GM23338 (cell line): ENCODE data around the gene KRTAP5-1. TPM values are rescaled to one million over a fixed set of nuclear protein-coding genes. Genes with fewer than 3 reads are reported as not detected.

Experiments used
- ATAC-seq: fragments of 200-7000 bp; cut with Tn5 transposase; 3 replicates; pipeline ENCODE4 v1.9.1; 2020
- DNase-seq: peaks from one replicate; pipeline ENCODE4 v3.0.0-alpha.2; 2015; ENCODE audit warnings: low spot score
- H2AFZ ChIP-seq: fragments of 200-600 bp; sonication (generic); 2 replicates; pipeline ENCODE4 v1.8.0; 2016; ENCODE audit warnings: antibody characterized with exemption, mild to moderate bottlenecking, moderate library complexity
- H3F3A ChIP-seq: fragments of 200-600 bp; sonication (generic); replicated peaks from 2 replicates; pipeline ENCODE4 v1.8.0; 2017; ENCODE audit warnings: antibody characterized with exemption, mixed run types, low read depth
- H3K27ac ChIP-seq: fragments of 200-600 bp; sonication (generic); 2 replicates; pipeline ENCODE4 v1.6.1; 2016; ENCODE audit warnings: low read depth
- H3K27me3 ChIP-seq: fragments of 200-600 bp; sonication (generic); 2 replicates; pipeline ENCODE4 v1.8.0; 2016; ENCODE audit warnings: mild to moderate bottlenecking, mixed run types, moderate library complexity; ENCODE audit not compliant: insufficient read depth
- H3K36me3 ChIP-seq: fragments of 200-600 bp; sonication (generic); 2 replicates; pipeline ENCODE4 v1.8.0; 2016; ENCODE audit warnings: mild to moderate bottlenecking; ENCODE audit not compliant: insufficient read depth
- H3K4me1 ChIP-seq: fragments of 200-600 bp; sonication (generic); 2 replicates; pipeline ENCODE4 v1.8.0; 2016; ENCODE audit warnings: mild to moderate bottlenecking, moderate library complexity; ENCODE audit not compliant: insufficient read depth
- H3K4me2 ChIP-seq: fragments of 200-600 bp; sonication (generic); 2 replicates; pipeline ENCODE4 v1.7.1; 2017; ENCODE audit warnings: mixed run types
- H3K4me3 ChIP-seq: fragments of 200-600 bp; sonication (generic); 2 replicates; pipeline ENCODE4 v1.6.1; 2016; ENCODE audit warnings: mixed run types
- H3K79me2 ChIP-seq: fragments of 200-600 bp; sonication (generic); replicated peaks from 2 replicates; pipeline ENCODE4 v1.8.0; 2017; ENCODE audit warnings: mild to moderate bottlenecking; ENCODE audit not compliant: insufficient read depth
- H3K9me2 ChIP-seq: fragments of 200-600 bp; sonication (generic); 2 replicates; pipeline ENCODE4 v1.8.0; 2017; ENCODE audit not compliant: insufficient read depth
- H4K20me1 ChIP-seq: fragments of 200-600 bp; sonication (generic); replicated peaks from 2 replicates; pipeline ENCODE4 v1.8.0; 2017; ENCODE audit warnings: mild to moderate bottlenecking; ENCODE audit not compliant: insufficient read depth
- H3K27ac Mint-ChIP-seq: 2 replicates; pipeline ENCODE4 v1.8.0; 2020; ENCODE audit warnings: inconsistent platforms, mild to moderate bottlenecking, moderate library complexity, mixed read lengths
- H3K27me3 Mint-ChIP-seq: 3 replicates; pipeline ENCODE4 v1.8.0; 2022; ENCODE audit warnings: low read depth, mild to moderate bottlenecking, moderate library complexity, mixed read lengths, inconsistent platforms; ENCODE audit not compliant: insufficient read depth, poor library complexity
- H3K36me3 Mint-ChIP-seq: 3 replicates; pipeline ENCODE4 v1.8.0; 2021; ENCODE audit warnings: low read depth, mild to moderate bottlenecking, inconsistent platforms, moderate library complexity, mixed read lengths
- H3K4me1 Mint-ChIP-seq: 3 replicates; pipeline ENCODE4 v1.8.0; 2020; ENCODE audit warnings: mild to moderate bottlenecking, inconsistent platforms, mixed read lengths
- H3K4me3 Mint-ChIP-seq: 3 replicates; pipeline ENCODE4 v1.8.0; 2021; ENCODE audit warnings: moderate library complexity, mild to moderate bottlenecking, inconsistent platforms, mixed read lengths
- H3K9me3 Mint-ChIP-seq: 3 replicates; pipeline ENCODE4 v1.8.0; 2020; ENCODE audit warnings: moderate library complexity, mild to moderate bottlenecking, inconsistent platforms, mixed read lengths
- CREB1 ChIP-seq: fragments of 250-450 bp; sonication (Bioruptor Pico); IDR thresholded peaks from 2 replicates; pipeline ENCODE4 v1.5.0; 2020; ENCODE audit warnings: low read depth, mild to moderate bottlenecking, moderate library complexity
- CTCF ChIP-seq, 2 experiments: fragments of 200-600 bp in 1 of 2; sonication (generic) in 1 of 2; conservative IDR thresholded peaks; 2 replicates each; pipeline versions ENCODE4 v1.5.1 to v1.6.1; 2016 to 2017; ENCODE audit warnings: antibody characterized with exemption in 2 of 2, low read depth in 2 of 2, mild to moderate bottlenecking in 2 of 2, moderate library complexity in 1 of 2
- EZH2 ChIP-seq: fragments of 200-600 bp; sonication (generic); IDR thresholded peaks from one replicate; pipeline ENCODE4 v1.8.0; 2017; ENCODE audit warnings: antibody characterized with exemption, mild to moderate bottlenecking, low read depth; ENCODE audit not compliant: unreplicated experiment
- NANOG ChIP-seq: IDR thresholded peaks from 2 replicates; pipeline ENCODE4 v1.6.1; 2016; ENCODE audit warnings: antibody characterized with exemption, borderline replicate concordance
- STAT1 ChIP-seq: IDR thresholded peaks from one replicate; pipeline ENCODE4 v1.6.1; 2016; ENCODE audit warnings: antibody characterized with exemption; ENCODE audit not compliant: unreplicated experiment
- polyA plus RNA-seq: library from polyadenylated mRNA; unstranded; fragments of >200 nt; fragmentation: Nextera tagmentation; extraction: Ambion mirVana; gene quantifications from 2 replicates; pipeline ENCODE4 v1.2.1, GENCODE V29; 2016
- total RNA-seq: library from RNA; depleted of rRNA; stranded (reverse); fragments of >200 nt; shearing (Covaris generic); gene quantifications from 2 replicates; pipeline ENCODE4 v1.2.3, GENCODE V29; 2014
- TF ChIP-seq, protein P1 (sequence below): fragments of 250-450 bp; sonication (Bioruptor Pico); IDR thresholded peaks from 2 replicates; pipeline ENCODE4 v1.5.0; 2020; ENCODE audit warnings: mild to moderate bottlenecking, moderate library complexity
- TF ChIP-seq, protein P2 (sequence below): IDR thresholded peaks from one replicate; pipeline ENCODE4 v1.6.1; 2018; ENCODE audit warnings: antibody characterized with exemption; ENCODE audit not compliant: unreplicated experiment

KRTAP5-1 gene
- total and polyA plus RNA-seq, 2 experiments from 2014 or later = not detected

- Histone ChIP-seq H3F3A (peaks cover 8% of the 10 kb centered on the region; the same call in 1 of the 2 replicates), H3K9me2 (no peaks in the 10 kb centered on the region), H3K4me2 (peak within 1 kb of the TSS; percentile 90), H3K79me2 (no peaks in the 10 kb centered on the region), H3K27ac (no peak within 1 kb of the TSS), H3K4me1 (peaks cover 32% of the 10 kb centered on the region), H3K4me3 (peak within 1 kb of the TSS; percentile 60), H3K36me3 (no peaks in the 10 kb centered on the region), H4K20me1 (no peaks in the 10 kb centered on the region), H3K27me3 (peaks cover 63% of the 10 kb centered on the region), H2AFZ (peak within 1 kb of the TSS; percentile 23; the same call in 1 of the 2 replicates)
- peak; percentile 86 for DNase-seq
- peaks cover 58% of the 10 kb centered on the region for H3K27me3 Mint-ChIP-seq
- no peaks in the 10 kb centered on the region for H3K36me3 Mint-ChIP-seq
- H3K27ac Mint-ChIP-seq = no peak within 1 kb of the TSS
- H3K9me3 Mint-ChIP-seq = no peaks in the 10 kb centered on the region
- H3K4me1 Mint-ChIP-seq = peaks cover 19% of the 10 kb centered on the region
- ATAC-seq = no peak; the same call in 2 of the 3 replicates
- TF ChIP-seq CREB1 (CRISPR knock-in tag) (peak; percentile 92), EZH2 (peak; percentile 69), NANOG (no peak)
- H3K4me3 Mint-ChIP-seq = peak within 1 kb of the TSS; percentile 44; the same call in 1 of the 3 replicates
Measured at GRCh38 chr11:1572197-1573076, 12.6 kb downstream of the KRTAP5-1 start, which contains the start of gene DUSP8. Gene DUSP8, minus strand, starts transcription at chr11:1572271. Its CDS starts 6,445 bp downstream, at chr11:1565826.

- Histone ChIP-seq H3F3A (peaks cover 8% of the 10 kb centered on the region; the same call in 1 of the 2 replicates), H2AFZ (no peak overlapping the region), H3K79me2 (no peaks in the 10 kb centered on the region), H3K27me3 (peaks cover 63% of the 10 kb centered on the region), H3K36me3 (no peaks in the 10 kb centered on the region), H3K27ac (no peak overlapping the region), H3K4me3 (peak overlapping the region; percentile 58), H3K9me2 (no peaks in the 10 kb centered on the region), H3K4me2 (0 out of 2 replicates have a peak overlapping the region, but pooled peaks have one; percentile 86), H3K4me1 (peaks cover 32% of the 10 kb centered on the region), H4K20me1 (no peaks in the 10 kb centered on the region)
- H3K9me3 Mint-ChIP-seq = no peaks in the 10 kb centered on the region
- DNase-seq = no peak
- peaks cover 21% of the 10 kb centered on the region for H3K4me1 Mint-ChIP-seq
- H3K27ac Mint-ChIP-seq = no peak overlapping the region
- no peak for ATAC-seq
- H3K27me3 Mint-ChIP-seq = peaks cover 55% of the 10 kb centered on the region
- H3K36me3 Mint-ChIP-seq = no peaks in the 10 kb centered on the region
- no peak overlapping the region for H3K4me3 Mint-ChIP-seq
- TF ChIP-seq, protein P1, sequence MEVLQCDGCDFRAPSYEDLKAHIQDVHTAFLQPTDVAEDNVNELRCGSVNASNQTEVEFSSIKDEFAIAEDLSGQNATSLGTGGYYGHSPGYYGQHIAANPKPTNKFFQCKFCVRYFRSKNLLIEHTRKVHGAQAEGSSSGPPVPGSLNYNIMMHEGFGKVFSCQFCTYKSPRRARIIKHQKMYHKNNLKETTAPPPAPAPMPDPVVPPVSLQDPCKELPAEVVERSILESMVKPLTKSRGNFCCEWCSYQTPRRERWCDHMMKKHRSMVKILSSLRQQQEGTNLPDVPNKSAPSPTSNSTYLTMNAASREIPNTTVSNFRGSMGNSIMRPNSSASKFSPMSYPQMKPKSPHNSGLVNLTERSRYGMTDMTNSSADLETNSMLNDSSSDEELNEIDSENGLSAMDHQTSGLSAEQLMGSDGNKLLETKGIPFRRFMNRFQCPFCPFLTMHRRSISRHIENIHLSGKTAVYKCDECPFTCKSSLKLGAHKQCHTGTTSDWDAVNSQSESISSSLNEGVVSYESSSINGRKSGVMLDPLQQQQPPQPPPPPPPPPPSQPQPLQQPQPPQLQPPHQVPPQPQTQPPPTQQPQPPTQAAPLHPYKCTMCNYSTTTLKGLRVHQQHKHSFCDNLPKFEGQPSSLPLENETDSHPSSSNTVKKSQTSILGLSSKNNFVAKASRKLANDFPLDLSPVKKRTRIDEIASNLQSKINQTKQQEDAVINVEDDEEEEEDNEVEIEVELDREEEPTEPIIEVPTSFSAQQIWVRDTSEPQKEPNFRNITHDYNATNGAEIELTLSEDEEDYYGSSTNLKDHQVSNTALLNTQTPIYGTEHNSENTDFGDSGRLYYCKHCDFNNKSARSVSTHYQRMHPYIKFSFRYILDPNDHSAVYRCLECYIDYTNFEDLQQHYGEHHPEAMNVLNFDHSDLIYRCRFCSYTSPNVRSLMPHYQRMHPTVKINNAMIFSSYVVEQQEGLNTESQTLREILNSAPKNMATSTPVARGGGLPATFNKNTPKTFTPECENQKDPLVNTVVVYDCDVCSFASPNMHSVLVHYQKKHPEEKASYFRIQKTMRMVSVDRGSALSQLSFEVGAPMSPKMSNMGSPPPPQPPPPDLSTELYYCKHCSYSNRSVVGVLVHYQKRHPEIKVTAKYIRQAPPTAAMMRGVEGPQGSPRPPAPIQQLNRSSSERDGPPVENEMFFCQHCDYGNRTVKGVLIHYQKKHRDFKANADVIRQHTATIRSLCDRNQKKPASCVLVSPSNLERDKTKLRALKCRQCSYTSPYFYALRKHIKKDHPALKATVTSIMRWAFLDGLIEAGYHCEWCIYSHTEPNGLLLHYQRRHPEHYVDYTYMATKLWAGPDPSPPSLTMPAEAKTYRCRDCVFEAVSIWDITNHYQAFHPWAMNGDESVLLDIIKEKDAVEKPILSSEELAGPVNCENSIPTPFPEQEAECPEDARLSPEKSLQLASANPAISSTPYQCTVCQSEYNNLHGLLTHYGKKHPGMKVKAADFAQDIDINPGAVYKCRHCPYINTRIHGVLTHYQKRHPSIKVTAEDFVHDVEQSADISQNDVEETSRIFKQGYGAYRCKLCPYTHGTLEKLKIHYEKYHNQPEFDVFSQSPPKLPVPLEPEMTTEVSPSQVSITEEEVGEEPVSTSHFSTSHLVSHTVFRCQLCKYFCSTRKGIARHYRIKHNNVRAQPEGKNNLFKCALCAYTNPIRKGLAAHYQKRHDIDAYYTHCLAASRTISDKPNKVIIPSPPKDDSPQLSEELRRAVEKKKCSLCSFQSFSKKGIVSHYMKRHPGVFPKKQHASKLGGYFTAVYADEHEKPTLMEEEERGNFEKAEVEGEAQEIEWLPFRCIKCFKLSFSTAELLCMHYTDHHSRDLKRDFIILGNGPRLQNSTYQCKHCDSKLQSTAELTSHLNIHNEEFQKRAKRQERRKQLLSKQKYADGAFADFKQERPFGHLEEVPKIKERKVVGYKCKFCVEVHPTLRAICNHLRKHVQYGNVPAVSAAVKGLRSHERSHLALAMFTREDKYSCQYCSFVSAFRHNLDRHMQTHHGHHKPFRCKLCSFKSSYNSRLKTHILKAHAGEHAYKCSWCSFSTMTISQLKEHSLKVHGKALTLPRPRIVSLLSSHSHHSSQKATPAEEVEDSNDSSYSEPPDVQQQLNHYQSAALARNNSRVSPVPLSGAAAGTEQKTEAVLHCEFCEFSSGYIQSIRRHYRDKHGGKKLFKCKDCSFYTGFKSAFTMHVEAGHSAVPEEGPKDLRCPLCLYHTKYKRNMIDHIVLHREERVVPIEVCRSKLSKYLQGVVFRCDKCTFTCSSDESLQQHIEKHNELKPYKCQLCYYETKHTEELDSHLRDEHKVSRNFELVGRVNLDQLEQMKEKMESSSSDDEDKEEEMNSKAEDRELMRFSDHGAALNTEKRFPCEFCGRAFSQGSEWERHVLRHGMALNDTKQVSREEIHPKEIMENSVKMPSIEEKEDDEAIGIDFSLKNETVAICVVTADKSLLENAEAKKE (CRISPR knock-in tag) = no peak
- TF ChIP-seq CREB1 (CRISPR knock-in tag) = no peak
- TF ChIP-seq EZH2 = no peak
- no peak for TF ChIP-seq STAT1
- TF ChIP-seq, protein P2, sequence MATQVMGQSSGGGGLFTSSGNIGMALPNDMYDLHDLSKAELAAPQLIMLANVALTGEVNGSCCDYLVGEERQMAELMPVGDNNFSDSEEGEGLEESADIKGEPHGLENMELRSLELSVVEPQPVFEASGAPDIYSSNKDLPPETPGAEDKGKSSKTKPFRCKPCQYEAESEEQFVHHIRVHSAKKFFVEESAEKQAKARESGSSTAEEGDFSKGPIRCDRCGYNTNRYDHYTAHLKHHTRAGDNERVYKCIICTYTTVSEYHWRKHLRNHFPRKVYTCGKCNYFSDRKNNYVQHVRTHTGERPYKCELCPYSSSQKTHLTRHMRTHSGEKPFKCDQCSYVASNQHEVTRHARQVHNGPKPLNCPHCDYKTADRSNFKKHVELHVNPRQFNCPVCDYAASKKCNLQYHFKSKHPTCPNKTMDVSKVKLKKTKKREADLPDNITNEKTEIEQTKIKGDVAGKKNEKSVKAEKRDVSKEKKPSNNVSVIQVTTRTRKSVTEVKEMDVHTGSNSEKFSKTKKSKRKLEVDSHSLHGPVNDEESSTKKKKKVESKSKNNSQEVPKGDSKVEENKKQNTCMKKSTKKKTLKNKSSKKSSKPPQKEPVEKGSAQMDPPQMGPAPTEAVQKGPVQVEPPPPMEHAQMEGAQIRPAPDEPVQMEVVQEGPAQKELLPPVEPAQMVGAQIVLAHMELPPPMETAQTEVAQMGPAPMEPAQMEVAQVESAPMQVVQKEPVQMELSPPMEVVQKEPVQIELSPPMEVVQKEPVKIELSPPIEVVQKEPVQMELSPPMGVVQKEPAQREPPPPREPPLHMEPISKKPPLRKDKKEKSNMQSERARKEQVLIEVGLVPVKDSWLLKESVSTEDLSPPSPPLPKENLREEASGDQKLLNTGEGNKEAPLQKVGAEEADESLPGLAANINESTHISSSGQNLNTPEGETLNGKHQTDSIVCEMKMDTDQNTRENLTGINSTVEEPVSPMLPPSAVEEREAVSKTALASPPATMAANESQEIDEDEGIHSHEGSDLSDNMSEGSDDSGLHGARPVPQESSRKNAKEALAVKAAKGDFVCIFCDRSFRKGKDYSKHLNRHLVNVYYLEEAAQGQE = no peak
- no peak for TF ChIP-seq CTCF (conservative IDR thresholded peaks at IDR 0.05; ENCODE audit: low read depth in 2 of 2)
Measured at GRCh38 chr11:1571760-1572196, 13.3 kb downstream of the KRTAP5-1 start.
